Renal cortical epithelial cell (primary cell): Measurements from ENCODE around the gene TBCD. TPM values are rescaled to one million over a fixed set of nuclear protein-coding genes. Genes with fewer than 3 reads are reported as not detected.
"Not testable (repeated sequence)": the region's sequence is repeated elsewhere in the genome, so short reads cannot be mapped to it uniquely, and the experiment has no call there.

Experiments
- DNase-seq: peaks from one replicate; pipeline ENCODE4 v3.0.0-alpha.2; 2011; ENCODE audit warnings: low read depth
- total RNA-seq: library from RNA; depleted of rRNA; stranded (reverse); fragments of >200 nt; gene quantifications from 2 replicates; pipeline ENCODE4 v1.2.3, GENCODE V29; 2014

TBCD gene
- total RNA-seq, 1 donor from 2014 or later, result 38.5 TPM

DNA sequence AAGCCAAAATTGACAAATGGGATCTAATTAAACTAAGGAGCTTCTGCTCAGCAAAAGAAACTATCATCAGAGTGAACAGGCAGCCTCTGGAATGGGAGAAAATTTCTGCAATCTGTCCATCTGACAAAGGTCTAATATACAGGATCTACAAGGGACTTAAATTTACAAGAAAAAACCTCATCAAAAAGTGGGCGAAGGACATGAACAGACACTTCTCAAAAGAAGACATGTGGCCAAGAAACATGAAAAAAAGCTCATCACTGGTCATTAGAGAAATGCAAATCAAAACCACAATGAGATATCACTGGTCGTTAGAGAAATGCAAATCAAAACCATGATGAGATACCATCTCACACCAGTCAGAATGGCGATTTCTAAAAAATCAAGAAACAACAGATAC lies 203.2 kb downstream of the TBCD start:
- DNase-seq, result not testable (repeated sequence)

DNA sequence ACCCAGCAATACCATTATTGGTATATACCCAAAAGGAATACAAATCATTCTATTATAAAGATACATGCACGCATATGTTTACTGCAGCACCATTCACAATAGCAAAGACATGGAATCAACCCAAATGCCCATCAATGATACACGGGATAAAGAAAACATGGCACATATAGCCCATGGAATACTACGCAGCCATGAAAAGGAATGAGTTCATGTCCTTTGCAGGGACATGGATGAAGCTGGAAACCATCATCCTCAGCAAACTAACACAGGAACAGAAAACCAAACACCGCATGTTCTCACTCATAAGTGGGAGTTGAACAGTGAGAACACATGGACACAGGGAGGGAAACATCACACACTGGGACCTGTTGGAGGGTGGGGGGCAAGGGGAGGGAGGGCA lies 203.8 kb downstream of the TBCD start:
- not testable (repeated sequence) for DNase-seq

DNA sequence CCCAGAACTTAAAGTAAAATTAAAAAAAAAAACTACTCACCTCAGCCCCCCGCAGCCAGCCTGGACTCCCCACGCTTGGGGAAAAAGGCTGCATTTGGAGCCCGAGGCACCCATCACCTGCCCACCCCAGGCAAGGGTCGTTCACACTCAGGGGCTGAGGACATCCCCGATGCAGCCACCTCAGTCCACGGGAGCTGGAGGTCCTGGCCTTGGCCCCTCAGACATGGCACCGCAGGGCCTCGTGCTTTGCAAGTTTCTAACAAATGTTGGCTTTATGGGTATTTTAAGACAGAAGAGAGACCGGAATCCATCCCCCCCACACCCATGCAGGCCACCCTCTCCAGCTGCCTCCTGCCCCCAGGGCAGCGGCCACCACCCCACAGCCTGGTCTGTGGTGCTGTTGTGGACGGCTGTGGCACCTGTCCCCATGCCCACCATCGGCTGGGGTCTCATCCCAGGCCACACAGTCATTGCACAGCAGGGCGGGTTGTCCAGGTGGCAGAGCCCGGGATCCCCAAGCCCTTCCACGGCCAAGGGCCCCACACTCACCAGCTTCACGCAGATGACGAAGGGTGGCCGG lies 204.4 kb downstream of the TBCD start:
- no peak for DNase-seq

- DNase-seq, result no peak
These were observed 205.0 kb downstream of the TBCD start for GRCh38 chr17:82956726-82957468.

GRCh38 chr17:82957469-82957795 lies 205.6 kb downstream of the TBCD start:
- no peak for DNase-seq

DNA sequence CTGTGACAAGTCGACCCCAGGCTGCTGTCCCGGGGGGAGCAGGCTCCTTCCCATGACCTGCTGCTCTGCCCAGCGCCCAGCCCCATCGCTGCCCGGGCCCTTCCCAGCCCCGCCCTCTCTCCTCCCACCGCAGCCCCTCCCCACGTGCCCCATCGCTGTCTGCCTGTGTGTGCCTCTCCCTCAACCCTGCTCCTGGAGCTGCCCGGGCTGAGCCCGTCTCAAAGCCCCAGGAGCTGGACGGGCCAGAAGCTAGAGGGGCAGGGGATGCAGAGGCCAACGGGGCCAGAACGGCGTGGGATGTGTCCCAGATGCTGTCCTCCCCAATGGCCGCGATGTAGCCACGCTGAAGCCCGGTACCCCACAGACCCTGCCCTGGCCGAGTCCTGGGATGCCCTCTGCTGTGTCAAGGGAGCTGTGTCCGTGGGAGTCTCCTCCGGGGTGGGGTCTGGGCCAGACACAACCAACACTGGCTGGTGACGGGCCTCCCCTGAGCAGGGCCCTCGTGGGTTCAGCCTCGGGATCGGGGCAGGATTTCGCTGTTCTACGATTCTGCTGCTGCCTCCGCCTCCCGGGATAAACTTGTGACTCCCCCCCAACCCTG lies 206.2 kb downstream of the TBCD start:
- no peak for DNase-seq

DNA sequence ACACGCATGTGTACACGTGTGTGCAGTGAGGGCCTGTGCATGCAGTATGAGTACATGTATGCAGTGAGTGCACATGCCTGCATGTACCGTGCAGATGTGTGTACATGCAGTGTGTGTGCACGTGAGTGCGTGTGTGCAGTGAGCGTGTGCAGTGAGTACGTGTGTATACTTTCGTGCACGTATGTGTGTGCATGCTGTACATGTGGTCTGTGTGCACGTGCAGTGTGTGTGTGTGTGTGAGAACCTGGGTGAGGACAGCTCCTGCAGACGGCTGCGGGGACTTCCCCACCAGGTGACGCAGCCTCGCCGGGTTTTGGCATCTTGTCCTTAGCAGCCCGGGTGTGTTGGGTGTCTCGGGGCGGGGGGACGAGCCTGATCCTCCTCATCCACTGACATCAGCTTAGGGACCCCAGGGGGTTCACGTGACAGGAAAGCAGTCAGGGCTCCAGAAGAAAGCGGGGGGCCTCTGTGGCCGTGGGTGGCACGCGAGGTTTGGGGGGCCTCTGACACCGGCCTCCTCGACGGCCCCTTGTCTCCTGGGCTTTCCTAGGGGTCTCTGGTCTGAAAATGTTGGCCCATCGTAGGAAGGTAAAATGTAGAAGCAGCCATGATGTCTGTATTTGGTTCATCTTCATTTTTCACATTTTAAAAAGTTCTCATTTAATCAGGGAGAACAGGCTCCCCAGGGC lies 207.5 kb downstream of the TBCD start:
- DNase-seq, result no peak

DNA sequence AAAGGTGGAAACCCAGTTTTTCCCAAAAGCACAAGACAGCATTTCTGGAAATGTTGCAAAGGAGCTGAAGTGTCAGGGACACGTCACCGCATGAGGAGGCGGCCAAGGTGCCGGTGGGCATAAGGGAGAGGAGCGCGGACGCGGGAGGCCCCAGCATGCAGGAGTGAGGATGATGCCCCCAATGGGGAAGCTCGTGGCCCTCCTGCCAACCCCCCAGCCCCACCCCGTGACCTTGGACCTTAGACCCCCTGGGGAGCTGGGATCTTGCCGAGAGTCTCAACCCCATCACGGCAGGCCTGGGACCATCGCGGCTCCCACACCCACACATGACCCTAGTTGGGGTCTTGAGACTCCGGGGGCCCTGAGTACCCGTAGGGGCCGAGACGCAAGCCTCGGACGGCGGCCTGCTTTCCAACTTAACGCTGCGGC lies 208.1 kb downstream of the TBCD start:
- no peak for DNase-seq

DNA sequence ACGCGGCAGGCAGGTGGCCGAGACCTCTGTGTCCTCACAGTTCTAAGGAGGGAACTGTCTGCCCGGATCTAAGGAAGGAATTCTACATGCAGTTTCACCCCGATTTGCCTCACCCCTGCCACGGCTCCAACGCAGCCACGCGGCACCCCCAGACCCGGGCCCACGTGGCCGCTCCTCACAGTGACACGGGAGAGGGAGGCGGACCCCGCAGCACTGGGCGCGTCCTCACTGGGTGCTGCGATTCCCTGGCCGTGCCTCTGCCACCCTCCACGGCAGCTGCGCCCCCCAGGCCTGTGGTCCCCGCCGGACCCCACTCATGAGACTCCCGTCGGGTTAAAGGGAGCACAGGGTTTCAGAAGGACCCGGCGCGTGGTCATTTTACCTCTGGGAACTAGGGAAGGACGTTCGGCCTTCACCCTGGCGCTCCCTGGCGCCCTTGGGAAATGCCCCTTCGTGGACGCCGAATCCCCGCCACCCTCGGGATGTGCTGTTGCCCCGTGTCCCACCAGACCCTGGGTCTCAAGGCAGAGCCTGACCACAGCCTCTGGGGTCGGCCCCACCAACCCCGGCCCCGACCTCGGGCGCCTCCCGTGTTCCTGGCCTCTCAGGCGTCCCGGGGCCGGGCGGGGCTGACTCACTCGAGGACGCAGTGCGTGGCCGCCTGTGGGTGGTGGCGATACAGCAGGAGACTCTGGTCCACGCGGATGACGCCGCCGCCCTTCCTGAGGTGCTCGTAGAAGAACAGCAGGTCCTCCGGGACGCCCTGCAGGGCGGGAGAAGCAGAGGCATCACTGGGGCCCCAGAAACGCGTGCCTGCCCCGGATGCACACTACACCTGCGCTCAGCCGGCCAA lies 208.8 kb downstream of the TBCD start:
- no peak for DNase-seq

DNA sequence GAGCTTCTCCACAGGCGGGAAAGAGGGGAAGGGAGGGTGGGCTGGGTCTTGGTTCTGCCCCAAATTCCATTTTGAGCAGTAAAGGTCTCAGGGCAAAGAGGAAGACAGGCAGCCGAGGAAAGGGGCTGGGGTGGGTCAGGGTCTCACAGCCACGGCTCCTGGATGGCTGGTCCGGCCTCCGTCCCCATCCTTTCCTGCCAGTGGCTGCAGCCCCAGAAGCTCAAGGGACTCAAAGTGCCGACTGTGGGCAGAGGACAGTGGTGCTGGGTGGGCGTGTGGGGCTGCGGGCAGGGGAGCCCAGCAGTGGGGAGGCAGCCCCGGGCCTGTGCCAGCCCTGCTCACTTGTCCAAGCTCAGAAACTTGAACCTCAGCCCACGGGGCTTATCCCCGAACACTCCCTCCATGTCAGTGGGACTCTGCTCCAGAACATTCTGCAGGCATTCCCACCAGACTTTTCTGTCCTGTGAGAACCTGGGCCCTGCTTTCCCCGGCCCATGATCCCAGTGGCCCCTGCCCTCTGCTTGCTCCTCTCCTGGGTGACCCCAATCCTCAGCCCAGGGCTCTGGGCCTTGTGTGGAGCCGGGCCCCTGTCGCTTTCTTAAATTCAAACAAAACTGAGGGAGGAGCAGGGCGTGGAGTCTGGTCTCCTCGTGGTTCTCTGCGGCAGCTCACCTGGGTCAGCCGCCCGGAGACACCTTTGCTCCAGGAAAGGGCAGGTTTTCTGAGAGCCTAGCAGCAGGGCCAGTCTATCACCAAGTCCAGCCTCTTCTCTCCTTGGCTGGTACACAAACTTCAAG lies 209.7 kb downstream of the TBCD start:
- DNase-seq, result no peak

DNA sequence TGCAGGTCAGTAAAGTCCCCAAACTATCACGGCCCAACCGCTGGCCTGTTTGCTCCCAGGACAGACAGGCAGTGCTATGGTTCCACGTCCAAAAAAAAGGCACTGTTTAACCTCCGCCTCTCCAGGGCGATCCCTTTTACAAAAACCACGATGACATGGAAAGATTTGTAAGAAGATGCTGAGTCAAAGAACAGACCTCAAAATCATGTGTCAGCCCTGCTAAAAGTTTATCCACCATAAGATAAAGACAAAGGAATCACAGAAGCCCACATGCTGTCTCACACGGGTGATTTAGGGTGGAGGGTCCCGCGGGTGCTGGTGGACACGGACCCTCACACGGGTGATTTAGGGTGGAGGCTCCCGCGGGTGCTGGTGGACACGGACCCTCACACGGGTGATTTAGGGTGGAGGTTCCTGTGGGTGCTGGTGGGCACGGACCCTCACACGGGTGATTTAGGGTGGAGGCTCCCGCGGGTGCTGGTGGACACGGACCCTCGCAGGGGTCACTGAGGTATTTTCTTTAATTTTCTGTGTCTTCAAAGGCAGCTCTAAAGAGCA lies 210.4 kb downstream of the TBCD start:
- no peak for DNase-seq

DNA sequence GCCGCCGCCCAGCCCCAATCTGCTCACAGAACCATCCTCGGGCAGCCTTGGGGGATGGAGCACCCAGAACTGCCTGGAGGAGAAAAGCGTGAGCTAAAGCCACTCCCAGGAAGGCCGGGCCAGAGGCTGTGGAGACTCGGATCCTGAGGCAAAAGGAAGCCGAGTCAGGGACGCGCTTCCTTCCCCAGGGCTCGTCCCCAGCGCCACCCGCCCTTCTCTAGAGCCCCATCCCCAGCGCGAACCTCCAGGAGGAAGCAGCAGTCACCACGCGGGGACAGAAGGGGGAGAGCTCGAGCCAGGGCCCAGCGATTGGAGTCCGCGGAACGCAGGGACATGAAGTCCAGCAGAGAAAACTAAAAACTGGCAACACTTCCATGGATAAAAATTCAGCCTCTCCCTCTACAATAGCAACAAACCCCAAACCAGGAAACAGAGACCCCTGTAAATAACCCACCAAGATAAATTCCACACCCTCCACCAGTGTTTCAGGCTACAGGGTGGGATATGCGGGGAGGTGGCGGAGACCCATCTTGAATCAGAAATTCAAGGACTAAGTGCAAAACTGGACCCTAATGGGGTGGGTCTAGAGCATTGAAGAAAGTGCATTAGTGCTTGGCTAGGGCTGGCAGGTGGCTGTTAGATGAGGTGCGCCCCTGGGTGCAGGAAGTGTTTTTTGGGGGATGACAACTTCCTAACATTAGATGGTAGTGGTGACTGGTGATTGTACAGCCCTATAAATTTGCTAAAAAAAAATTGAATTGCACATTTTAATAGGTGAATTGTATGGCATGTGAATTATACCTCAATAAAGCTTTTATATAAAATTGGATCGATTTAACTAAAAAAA lies 211.5 kb downstream of the TBCD start:
- DNase-seq, result peak; percentile 24

GRCh38 chr17:82964451-82964850 lies 212.6 kb downstream of the TBCD start:
- not testable (repeated sequence) for DNase-seq

GRCh38 chr17:82964851-82965341 lies 213.0 kb downstream of the TBCD start:
- no peak for DNase-seq

GRCh38 chr17:82965371-82965770 lies 213.5 kb downstream of the TBCD start:
- DNase-seq, result no peak

GRCh38 chr17:82966415-82966814 lies 214.6 kb downstream of the TBCD start:
- DNase-seq, result no peak

GRCh38 chr17:82967268-82968032 lies 215.6 kb downstream of the TBCD start:
- no peak for DNase-seq

GRCh38 chr17:82968033-82968841 lies 216.4 kb downstream of the TBCD start:
- DNase-seq, result not testable (repeated sequence)
